HFF-Myc (cell line): ENCODE results near the gene MTIF2.
"Not testable (repeated sequence)": the region's sequence is repeated elsewhere in the genome, so short reads cannot be mapped to it uniquely, and the experiment has no call there.

Experiments used
- DNase-seq: peaks from one replicate; pipeline ENCODE4 v3.0.0-alpha.2; 2011; ENCODE audit warnings: low read depth; ENCODE audit errors: extremely low read depth
- H3K4me3 ChIP-seq: replicated peaks from 2 replicates; pipeline ENCODE4 v1.5.1; 2011; ENCODE audit warnings: low read depth, mild to moderate bottlenecking, control low read depth, low read length
- CTCF ChIP-seq: IDR thresholded peaks from 2 replicates; pipeline ENCODE4 v1.5.1; 2012; ENCODE audit warnings: mild to moderate bottlenecking, low read depth, low read length, control low read depth; ENCODE audit errors: missing control alignments

Gene MTIF2

GRCh38 chr2:55296393-55296792 is 27.4 kb upstream of the MTIF2 start:
- H3K4me3 ChIP-seq = no peak overlapping the region
- TF ChIP-seq CTCF = no peak
- no peak for DNase-seq

GRCh38 chr2:55283083-55283482 is 14.1 kb upstream of the MTIF2 start:
- DNase-seq = no peak
- no peak overlapping the region for H3K4me3 ChIP-seq
- TF ChIP-seq CTCF = no peak

GRCh38 chr2:55282110-55282917 is 13.3 kb upstream of the MTIF2 start:
- peak; percentile 40 for DNase-seq
- peak overlapping the region; percentile 42 for H3K4me3 ChIP-seq
- no peak for TF ChIP-seq CTCF

GRCh38 chr2:55280851-55281546 is 12.0 kb upstream of the MTIF2 start:
- not testable (repeated sequence) for H3K4me3 ChIP-seq, DNase-seq

GRCh38 chr2:55279859-55280424 is 10.9 kb upstream of the MTIF2 start:
- DNase-seq, H3K4me3 ChIP-seq: not testable (repeated sequence)

DNA sequence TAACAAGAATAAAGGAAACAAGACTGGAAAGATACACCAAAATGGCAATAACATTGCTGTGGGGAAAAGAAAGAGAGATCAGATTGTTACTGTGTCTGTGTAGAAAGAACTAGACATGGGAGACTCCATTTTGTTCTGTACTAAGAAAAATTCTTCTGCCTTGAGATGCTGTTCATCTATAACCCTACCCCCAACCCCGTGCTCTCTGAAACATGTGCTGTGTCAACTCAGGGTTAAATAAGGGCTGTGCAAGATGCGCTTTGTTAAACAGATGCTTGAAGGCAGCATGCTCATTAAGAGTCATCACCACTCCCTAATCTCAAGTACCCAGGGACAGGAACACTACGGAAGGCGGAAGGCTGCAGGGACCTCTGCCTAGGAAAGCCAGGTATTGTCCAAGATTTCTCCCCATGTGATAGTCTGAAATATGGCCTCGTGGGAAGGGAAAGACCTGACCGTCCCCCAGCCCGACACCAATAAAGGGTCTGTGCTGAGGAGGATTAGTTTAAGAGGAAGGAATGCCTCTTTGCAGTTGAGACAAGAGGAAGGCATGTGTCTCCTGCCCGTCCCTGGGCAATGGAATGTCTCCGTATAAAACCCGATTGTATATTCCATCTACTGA is 10.3 kb upstream of the MTIF2 start:
- not testable (repeated sequence) for DNase-seq, H3K4me3 ChIP-seq

DNA sequence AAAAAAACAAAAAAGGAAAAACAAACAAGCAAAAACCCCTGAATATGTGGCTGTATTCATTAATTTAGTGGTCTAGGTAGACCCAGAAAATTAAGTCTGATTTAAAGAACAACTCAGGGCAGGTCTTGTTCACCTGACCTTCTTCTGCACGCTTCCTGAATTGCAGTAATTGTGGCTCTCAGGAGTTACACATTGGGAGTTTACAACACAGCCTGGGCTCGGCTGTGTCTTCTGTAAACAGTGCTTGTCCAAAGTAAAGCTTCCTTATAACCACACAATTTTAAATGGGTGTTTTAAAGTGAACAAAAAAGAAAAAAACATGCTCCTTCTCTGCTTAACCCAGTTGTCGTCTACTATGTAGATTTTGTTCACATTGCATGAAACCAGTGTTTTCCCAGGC is 8.3 kb upstream of the MTIF2 start:
- TF ChIP-seq CTCF = no peak
- DNase-seq = no peak
- H3K4me3 ChIP-seq = no peak overlapping the region

- not testable (repeated sequence) for H3K4me3 ChIP-seq, DNase-seq
These were observed 5.3 kb upstream of the MTIF2 start for GRCh38 chr2:55274346-55274745.
